ENCODE measurements around the gene ACOT11. TPM values are rescaled to one million over a fixed set of nuclear protein-coding genes. Genes with fewer than 3 reads are reported as not detected.

ACOT11 gene
- total and polyA plus RNA-seq, 2 of the 13 experiments (the other 11 are each of a cell fraction or from before 2014, with no cell fraction given), result 2.6 to 3.3 TPM

DNA sequence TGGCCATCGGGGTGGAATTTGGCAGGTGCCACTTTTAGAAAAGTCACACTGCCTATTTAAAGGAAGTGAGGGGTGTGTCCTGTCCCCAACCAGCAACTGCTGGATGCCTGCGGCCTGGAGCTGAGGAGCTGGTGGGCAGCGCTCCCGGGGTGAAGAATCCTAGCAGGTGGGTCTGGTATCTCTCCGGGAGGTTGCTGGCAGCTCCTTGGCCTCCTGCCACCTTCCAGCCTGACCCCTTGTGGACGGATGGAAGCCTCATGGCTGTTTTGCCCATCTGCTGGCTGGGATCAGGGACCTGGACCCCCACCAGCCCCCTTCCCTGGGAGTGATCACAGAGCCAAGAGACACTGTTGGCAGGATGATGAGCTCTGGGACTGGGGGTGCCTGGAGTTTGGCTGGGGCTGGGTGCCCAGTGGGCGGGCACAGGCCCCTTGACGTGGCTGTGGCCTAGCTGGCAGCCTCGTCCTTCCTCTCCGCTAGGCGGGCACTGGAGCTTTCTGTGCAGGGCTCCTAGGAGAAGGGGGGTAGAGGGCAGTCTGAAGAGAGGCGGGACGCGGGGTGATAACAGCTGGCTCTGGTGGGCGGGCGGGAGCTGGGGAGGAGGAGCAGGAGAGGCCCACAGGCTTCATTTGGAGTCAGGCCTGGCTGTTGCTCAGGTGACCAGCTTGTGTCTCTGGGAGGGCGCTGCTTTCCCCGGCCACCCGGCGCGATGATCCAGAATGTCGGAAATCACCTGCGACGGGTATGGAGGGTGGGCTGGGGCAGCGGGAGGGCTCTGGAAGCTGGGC is at the start of gene ACOT11 (continued):
- TF ChIP-seq, protein P1, sequence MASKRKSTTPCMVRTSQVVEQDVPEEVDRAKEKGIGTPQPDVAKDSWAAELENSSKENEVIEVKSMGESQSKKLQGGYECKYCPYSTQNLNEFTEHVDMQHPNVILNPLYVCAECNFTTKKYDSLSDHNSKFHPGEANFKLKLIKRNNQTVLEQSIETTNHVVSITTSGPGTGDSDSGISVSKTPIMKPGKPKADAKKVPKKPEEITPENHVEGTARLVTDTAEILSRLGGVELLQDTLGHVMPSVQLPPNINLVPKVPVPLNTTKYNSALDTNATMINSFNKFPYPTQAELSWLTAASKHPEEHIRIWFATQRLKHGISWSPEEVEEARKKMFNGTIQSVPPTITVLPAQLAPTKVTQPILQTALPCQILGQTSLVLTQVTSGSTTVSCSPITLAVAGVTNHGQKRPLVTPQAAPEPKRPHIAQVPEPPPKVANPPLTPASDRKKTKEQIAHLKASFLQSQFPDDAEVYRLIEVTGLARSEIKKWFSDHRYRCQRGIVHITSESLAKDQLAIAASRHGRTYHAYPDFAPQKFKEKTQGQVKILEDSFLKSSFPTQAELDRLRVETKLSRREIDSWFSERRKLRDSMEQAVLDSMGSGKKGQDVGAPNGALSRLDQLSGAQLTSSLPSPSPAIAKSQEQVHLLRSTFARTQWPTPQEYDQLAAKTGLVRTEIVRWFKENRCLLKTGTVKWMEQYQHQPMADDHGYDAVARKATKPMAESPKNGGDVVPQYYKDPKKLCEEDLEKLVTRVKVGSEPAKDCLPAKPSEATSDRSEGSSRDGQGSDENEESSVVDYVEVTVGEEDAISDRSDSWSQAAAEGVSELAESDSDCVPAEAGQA (IDR thresholded peaks at IDR 0.05; ENCODE audit: low read depth), result no peak
- TF ChIP-seq, protein P1 (CRISPR knock-in tag; IDR thresholded peaks at IDR 0.05; ENCODE audit: borderline replicate concordance), result no peak
- no peak for TF ChIP-seq ZNF879 (CRISPR knock-in tag; IDR thresholded peaks at IDR 0.05)

DNA sequence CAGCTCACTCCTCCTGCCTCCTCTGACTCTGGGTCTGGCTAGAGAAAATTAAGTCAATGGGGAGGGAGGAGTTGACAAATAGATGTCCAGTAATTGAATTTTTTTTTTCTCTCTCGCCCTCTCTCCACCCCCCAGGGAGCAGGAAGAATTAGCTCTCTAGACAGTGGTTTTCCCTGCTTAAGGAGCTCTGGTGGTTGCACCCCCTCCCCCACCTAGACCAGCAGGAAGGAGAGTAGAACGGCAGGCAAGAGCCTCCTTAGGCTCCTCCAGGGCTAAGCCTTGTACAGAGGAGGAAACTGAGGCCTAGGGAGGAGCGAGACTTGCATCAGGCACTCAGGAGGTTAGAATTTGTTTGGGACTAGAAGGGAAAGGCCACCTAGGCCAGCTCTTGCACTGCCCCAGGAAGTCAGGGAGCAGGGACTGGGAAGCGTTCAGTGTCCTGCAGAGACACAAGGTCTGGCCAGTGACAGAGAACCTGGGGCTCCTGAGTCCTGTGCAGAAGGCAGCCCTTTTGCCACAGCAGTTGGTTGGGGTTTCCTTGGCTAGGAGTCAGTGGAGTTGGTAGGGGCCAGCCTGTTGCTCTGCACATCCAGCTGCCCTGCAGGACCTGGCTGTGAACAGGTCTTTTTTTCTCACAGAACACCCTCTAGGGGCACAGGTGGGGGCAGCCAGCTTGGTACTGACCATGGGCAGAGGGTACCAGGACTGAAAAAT is 49.5 kb upstream of the ACOT11 start:
- H3K4me3 ChIP-seq (replicated peaks in 1 of 3; ENCODE audit: insufficient read depth in 1 of 3, low read depth in 2 of 3, low read length in 3 of 3), result peak overlapping the region in 1 of 3 experiments; percentile 68; a peak in 2 of 6 replicates
- CTCF ChIA-PET (ENCODE audit: low intra/inter-chr PET ratio, low total read pairs), result no interaction called here
- BruUV-seq (replicated peaks), result no TSS peak

More for the DNA sequence above, 49.5 kb upstream of the ACOT11 start:
- DNase-seq (ENCODE audit: low spot score), result no peak
- in situ Hi-C loops (cut with HindIII; ENCODE audit: extremely low pct_ligation_motif_present, low pct_unique_long_range_greater_than_20kb) (no loop called here), intact Hi-C loops (cut with micrococcal nuclease; ENCODE audit: unreplicated experiment) (loop anchor here (5.0 to 10.0 kb wide), 2 partner anchors 46 to 164 kb away; partner anchors contain the start of gene ACOT11)
- 19% methylated on average over 4 of the region's 4 CpGs for whole genome bisulfite sequencing (ENCODE audit: low lambda C conversion rate)
- H2AFZ ChIP-seq (ENCODE audit: low read length), result no peak overlapping the region
- TF ChIP-seq ZNF589 (CRISPR knock-in tag; conservative IDR thresholded peaks at IDR 0.05) (no peak), ZNF746 (CRISPR knock-in tag; IDR thresholded peaks at IDR 0.05) (no peak), HNRNPL (IDR thresholded peaks at IDR 0.05; ENCODE audit: low read depth, low read length) (0 out of 2 replicates have a peak, but pooled peaks have one; percentile 31)
- TF ChIP-seq, protein P2, sequence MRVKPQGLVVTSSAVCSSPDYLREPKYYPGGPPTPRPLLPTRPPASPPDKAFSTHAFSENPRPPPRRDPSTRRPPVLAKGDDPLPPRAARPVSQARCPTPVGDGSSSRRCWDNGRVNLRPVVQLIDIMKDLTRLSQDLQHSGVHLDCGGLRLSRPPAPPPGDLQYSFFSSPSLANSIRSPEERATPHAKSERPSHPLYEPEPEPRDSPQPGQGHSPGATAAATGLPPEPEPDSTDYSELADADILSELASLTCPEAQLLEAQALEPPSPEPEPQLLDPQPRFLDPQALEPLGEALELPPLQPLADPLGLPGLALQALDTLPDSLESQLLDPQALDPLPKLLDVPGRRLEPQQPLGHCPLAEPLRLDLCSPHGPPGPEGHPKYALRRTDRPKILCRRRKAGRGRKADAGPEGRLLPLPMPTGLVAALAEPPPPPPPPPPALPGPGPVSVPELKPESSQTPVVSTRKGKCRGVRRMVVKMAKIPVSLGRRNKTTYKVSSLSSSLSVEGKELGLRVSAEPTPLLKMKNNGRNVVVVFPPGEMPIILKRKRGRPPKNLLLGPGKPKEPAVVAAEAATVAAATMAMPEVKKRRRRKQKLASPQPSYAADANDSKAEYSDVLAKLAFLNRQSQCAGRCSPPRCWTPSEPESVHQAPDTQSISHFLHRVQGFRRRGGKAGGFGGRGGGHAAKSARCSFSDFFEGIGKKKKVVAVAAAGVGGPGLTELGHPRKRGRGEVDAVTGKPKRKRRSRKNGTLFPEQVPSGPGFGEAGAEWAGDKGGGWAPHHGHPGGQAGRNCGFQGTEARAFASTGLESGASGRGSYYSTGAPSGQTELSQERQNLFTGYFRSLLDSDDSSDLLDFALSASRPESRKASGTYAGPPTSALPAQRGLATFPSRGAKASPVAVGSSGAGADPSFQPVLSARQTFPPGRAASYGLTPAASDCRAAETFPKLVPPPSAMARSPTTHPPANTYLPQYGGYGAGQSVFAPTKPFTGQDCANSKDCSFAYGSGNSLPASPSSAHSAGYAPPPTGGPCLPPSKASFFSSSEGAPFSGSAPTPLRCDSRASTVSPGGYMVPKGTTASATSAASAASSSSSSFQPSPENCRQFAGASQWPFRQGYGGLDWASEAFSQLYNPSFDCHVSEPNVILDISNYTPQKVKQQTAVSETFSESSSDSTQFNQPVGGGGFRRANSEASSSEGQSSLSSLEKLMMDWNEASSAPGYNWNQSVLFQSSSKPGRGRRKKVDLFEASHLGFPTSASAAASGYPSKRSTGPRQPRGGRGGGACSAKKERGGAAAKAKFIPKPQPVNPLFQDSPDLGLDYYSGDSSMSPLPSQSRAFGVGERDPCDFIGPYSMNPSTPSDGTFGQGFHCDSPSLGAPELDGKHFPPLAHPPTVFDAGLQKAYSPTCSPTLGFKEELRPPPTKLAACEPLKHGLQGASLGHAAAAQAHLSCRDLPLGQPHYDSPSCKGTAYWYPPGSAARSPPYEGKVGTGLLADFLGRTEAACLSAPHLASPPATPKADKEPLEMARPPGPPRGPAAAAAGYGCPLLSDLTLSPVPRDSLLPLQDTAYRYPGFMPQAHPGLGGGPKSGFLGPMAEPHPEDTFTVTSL (CRISPR knock-in tag; IDR thresholded peaks at IDR 0.05; ENCODE audit: borderline replicate concordance), result no peak
- ATAC-seq, result peak; percentile 51
- no peaks in the 10 kb centered on the region for H3K9me3 ChIP-seq (ENCODE audit: low read length)
- no peak for FAIRE-seq
- H3K4me1 ChIP-seq (ENCODE audit: insufficient read depth, low read length), result peaks cover 23% of the 10 kb centered on the region
- H3K4me2 ChIP-seq (ENCODE audit: low read depth, low read length), result peak overlapping the region; percentile 77
- H3K79me2 ChIP-seq (ENCODE audit: insufficient read depth, low read length), result no peaks in the 10 kb centered on the region
- no peak overlapping the region for H3K27ac ChIP-seq (ENCODE audit: extremely low read length, insufficient read depth, low read length)
- POLR2A ChIA-PET, result no interaction called here
- no peak overlapping the region for H3K9ac ChIP-seq (ENCODE audit: insufficient read depth, low read depth, low read length)
- H4K20me1 ChIP-seq (ENCODE audit: insufficient read depth, low read length), result no peaks in the 10 kb centered on the region
- H3K27me3 ChIP-seq (ENCODE audit: control insufficient read depth in 1 of 2, insufficient read depth in 2 of 2, low read length in 2 of 2), result peaks cover 3 to 36% of the 10 kb centered on the region in 2 experiments; a peak in 4 of 5 replicates
- H3K36me3 ChIP-seq (replicated peaks in 1 of 2; ENCODE audit: control insufficient read depth in 1 of 2, insufficient read depth in 2 of 2, low read length in 2 of 2), result no peaks in the 10 kb centered on the region

Data from HepG2 (cell line).